ENCODE results near the gene ARL8A. TPM values are rescaled to one million over a fixed set of nuclear protein-coding genes. Genes with fewer than 3 reads are reported as not detected.

The ARL8A gene
- total RNA-seq, 1 donor from 2014 or later, result 56.6 TPM

DNA sequence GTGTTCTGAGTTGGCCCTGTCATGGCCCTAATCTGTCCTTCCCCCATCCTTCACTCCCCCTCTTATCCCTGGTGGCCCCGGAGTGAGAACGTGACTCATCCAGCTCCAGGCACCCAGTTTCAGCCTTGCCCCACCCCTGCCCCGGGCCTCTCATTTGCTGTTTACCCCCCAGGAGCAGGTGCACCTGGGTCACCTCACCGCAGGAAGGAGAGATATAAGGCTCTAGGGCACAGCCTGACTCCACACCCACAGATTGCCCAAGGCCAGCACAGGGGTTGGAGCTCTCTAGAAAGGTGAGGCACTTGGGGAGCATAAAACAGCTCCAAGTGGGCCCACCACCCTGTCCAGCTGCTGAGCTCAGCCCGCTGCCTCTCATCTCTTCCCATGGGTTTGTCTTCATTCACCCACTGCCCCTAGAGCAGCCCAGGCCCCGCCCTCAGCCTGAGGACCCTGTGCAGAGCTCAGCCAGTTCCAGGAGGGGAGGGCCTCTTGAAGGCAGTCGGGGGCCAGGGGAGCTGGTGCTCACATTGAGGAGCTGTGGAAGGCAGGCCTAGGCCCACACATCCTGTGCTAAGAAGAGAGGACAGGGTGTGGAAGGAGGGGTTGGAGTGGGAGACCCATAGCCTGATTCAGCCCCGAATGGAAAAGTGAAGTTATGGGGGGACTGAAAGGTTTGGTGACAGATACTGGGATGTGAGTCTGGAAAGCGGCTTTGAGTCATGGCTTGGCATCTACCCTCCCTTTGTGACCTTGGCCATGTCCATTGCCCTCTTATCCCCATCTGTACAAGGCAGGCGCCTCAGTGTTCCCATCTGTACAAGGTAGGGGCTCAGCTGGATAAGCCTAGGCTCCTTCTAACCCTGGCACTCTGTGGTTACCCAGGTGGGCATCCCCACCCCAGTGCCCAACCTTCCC is 37.9 kb downstream of the ARL8A start:
- H3K4me1 Mint-ChIP-seq (ENCODE audit: low read depth), result no peaks in the 10 kb centered on the region
- no peaks in the 10 kb centered on the region for H3K9me3 Mint-ChIP-seq
- H3K4me3 Mint-ChIP-seq, result no peak overlapping the region
- intact Hi-C loops (cut with micrococcal nuclease), result no loop called here
- DNase-seq (ENCODE audit: low spot score), result no peak
- H3K36me3 Mint-ChIP-seq (ENCODE audit: low read depth), result no peaks in the 10 kb centered on the region
- H3K27ac Mint-ChIP-seq, result no peak overlapping the region
- H3K27me3 Mint-ChIP-seq (ENCODE audit: insufficient read depth), result no peaks in the 10 kb centered on the region

DNA sequence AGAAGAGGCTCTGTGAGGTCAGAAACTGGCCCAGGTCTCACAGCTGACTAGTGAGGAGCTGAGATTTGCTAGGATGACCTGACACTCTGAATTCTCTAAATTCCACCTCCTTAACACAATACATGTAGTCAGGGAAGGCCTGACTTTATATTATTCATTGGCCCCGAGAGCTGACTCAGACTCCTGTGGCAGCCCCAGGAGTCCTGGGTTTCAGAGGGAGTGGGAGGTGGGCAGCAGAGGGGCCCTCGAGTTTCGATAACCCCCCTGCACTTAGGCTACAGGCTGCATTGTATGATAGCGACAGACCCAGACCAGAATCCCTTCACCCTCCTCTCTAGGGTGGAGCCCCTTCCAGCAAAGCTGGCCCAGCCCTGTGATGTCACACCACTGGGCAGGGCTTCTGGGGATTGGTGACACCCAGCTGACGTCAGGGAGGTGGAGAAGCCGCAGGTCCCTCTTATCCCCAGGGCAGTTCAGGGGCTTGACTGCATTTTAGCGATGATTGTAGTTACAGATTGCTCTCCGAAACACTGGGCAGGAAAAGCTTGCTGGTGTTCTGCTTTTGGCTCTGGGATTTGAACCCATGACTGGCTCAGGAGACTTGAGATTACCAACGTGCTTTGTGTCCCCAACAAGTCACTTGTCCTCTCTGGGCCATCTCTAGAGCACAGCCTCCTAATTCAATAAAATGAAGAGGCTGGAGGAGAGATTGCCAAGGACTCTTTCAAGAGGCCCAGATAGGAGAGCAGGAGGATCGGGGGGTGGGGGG is 38.8 kb downstream of the ARL8A start:
- Mint-ChIP-seq H3K36me3 (ENCODE audit: low read depth) (no peaks in the 10 kb centered on the region), H3K27ac (no peak overlapping the region), H3K27me3 (ENCODE audit: insufficient read depth) (no peaks in the 10 kb centered on the region), H3K4me1 (ENCODE audit: low read depth) (no peaks in the 10 kb centered on the region), H3K4me3 (no peak overlapping the region), H3K9me3 (no peaks in the 10 kb centered on the region)
- intact Hi-C loops (cut with micrococcal nuclease), result no loop called here
- no peak for DNase-seq (ENCODE audit: low spot score)

DNA sequence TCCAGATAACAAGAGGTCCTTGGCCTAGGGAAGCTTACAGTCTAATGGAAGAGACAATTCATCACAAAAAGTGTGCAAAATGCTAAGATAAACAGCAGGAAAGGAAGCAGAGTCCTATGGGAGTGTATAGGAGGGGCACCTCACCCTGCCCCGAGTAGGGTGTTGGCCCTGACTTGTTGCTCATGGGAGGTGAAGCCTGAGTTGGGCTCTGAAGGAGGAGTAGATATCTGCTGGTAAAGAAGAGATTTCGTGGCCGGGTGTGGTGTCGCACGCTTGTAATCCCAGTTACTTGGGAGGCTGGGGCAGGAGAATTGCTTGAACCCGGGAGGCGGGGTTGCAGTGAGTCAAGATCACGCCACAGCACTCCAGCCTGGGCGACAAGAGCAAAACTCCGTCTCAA is 40.5 kb downstream of the ARL8A start:
- Mint-ChIP-seq H3K4me1 (ENCODE audit: low read depth) (no peaks in the 10 kb centered on the region), H3K9me3 (no peaks in the 10 kb centered on the region), H3K27me3 (ENCODE audit: insufficient read depth) (no peaks in the 10 kb centered on the region), H3K4me3 (no peak overlapping the region), H3K36me3 (ENCODE audit: low read depth) (no peaks in the 10 kb centered on the region), H3K27ac (no peak overlapping the region)
- DNase-seq (ENCODE audit: low spot score), result no peak
- intact Hi-C loops (cut with micrococcal nuclease), result no loop called here

DNA sequence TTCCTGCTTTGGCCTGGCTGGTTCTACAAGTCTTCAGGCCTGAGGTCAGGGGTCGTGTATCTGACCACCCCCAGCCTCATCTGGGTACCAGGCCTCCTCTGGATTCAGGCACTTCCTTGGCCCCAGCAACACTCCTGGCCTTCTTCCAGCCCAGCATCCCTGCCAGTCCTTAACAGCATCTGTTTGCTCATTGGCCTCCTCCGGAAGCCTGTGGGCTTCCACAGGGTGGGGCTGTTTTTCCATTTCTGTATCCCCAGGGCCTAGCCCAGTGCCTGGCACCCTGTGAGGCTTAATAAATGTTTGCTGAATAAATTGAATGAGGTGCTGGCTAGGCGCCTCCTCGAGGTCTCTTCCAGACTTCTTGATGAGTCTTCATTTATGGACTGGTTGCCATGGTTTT is 43.4 kb downstream of the ARL8A start:
- Mint-ChIP-seq H3K4me1 (ENCODE audit: low read depth) (no peaks in the 10 kb centered on the region), H3K27me3 (ENCODE audit: insufficient read depth) (no peaks in the 10 kb centered on the region), H3K36me3 (ENCODE audit: low read depth) (no peaks in the 10 kb centered on the region), H3K4me3 (no peak overlapping the region), H3K27ac (no peak overlapping the region), H3K9me3 (no peaks in the 10 kb centered on the region)
- intact Hi-C loops (cut with micrococcal nuclease), result no loop called here
- no peak for DNase-seq (ENCODE audit: low spot score)

DNA sequence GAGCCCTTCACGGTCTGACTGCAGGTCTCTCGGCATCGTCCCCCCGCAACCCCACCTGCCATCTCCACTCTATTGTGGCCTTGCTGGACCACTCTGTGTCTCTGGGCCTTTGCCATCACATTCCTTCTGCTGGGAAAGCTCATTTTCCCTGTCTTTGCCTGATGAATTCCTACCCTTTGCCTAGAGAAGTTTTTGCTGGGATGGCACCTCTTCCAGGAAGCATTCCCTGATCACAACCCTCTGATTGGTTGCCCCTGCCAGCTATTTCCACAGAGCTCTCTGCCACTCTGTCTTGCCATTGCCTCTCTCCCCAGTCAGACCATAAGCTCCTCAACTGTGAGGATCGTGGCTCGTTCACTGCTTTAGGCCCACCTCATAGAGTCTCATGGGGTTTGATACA is 50.7 kb downstream of the ARL8A start:
- H3K27ac Mint-ChIP-seq, result no peak overlapping the region
- no peaks in the 10 kb centered on the region for H3K9me3 Mint-ChIP-seq
- no peaks in the 10 kb centered on the region for H3K4me1 Mint-ChIP-seq (ENCODE audit: low read depth)
- peaks cover 11% of the 10 kb centered on the region for H3K27me3 Mint-ChIP-seq (ENCODE audit: insufficient read depth)
- intact Hi-C loops (cut with micrococcal nuclease), result no loop called here
- no peak overlapping the region for H3K4me3 Mint-ChIP-seq
- no peaks in the 10 kb centered on the region for H3K36me3 Mint-ChIP-seq (ENCODE audit: low read depth)
- no peak for DNase-seq (ENCODE audit: low spot score)

DNA sequence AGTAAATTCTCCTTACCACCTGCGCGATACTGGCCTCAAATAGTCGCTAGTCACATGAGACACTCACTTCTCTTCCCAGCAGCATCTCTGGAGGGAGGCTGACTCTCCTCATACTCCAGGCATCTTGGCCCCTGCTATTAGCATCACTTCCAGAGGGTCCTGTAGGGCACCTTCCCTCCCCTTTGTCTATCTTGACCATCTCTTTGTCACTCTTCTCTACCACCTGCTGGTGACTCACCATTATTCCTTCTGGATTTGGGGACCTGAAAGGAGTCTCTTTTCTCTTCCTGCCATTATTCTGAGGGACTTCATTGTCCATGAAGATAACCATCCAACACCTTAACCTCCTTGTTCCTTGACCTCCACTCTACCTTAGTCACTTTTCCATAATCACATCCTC is 53.5 kb downstream of the ARL8A start:
- no peak overlapping the region for H3K27ac Mint-ChIP-seq
- no peak for DNase-seq (ENCODE audit: low spot score)
- no peak overlapping the region for H3K4me3 Mint-ChIP-seq
- no peaks in the 10 kb centered on the region for H3K4me1 Mint-ChIP-seq (ENCODE audit: low read depth)
- peaks cover 15% of the 10 kb centered on the region for H3K27me3 Mint-ChIP-seq (ENCODE audit: insufficient read depth)
- intact Hi-C loops (cut with micrococcal nuclease), result no loop called here
- H3K9me3 Mint-ChIP-seq, result no peaks in the 10 kb centered on the region
- no peaks in the 10 kb centered on the region for H3K36me3 Mint-ChIP-seq (ENCODE audit: low read depth)

DNA sequence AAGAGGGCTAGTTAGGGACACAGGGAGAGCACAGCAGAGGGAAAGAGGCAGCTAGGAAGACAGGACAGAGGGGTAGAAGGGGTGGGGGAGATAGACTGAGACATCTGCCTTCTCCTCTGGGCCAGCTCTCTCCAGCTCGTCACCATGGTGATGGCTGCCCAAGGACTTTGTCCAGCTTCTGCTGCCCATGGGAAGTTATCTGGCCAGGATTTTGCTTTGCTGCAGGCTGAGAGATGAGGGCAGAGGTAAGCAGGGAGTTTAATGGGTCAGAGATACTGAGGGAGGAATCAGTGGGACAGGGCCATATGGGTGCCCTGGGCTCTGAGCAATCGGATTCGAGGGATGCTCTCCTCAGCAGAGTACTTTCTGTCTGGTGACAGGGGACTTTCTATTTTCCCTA is 56.3 kb downstream of the ARL8A start:
- no peak overlapping the region for H3K4me3 Mint-ChIP-seq
- intact Hi-C loops (cut with micrococcal nuclease), result no loop called here
- H3K9me3 Mint-ChIP-seq, result no peaks in the 10 kb centered on the region
- H3K4me1 Mint-ChIP-seq (ENCODE audit: low read depth), result no peaks in the 10 kb centered on the region
- H3K27ac Mint-ChIP-seq, result no peak overlapping the region
- no peaks in the 10 kb centered on the region for H3K36me3 Mint-ChIP-seq (ENCODE audit: low read depth)
- peaks cover 15% of the 10 kb centered on the region for H3K27me3 Mint-ChIP-seq (ENCODE audit: insufficient read depth)
- no peak for DNase-seq (ENCODE audit: low spot score)

DNA sequence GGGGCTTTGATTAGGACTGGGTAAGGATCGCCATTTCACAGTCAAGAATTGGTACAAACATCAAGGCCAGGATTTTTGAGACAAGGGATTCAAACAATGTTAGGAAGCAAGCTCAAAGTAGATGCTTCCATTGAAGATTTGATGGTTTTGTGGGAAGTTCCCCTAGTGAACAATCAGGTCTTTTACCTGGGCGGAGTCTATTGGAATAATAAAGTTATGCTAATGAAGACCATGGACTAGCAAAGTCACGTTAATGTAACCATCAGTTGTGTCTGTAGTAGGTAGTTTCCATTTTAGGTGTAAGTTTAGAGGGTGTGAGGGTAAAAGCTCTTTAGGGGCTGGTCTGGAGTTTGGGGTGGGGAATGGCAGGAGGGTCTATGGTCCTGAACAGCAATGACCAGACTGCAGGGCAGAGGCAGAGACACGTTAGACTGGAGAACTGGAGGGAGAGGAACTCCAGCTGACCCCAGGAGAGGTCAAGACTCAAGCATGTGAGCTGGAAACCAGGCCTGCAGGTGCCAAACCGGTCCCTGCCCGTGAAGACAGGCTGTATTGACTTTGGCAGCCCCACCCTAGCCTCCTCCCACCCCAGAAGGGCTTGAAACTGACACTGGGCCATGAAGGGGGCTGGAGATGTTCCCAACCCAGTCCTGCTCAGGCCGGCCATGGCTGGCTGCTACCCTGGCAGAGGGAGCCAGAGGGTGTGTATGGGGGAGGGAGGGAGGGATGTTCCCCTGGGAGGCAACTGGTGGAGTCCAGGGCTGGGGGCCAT is 57.8 kb downstream of the ARL8A start:
- H3K36me3 Mint-ChIP-seq (ENCODE audit: low read depth), result no peaks in the 10 kb centered on the region
- no peak for DNase-seq (ENCODE audit: low spot score)
- H3K27me3 Mint-ChIP-seq (ENCODE audit: insufficient read depth), result peaks cover 10% of the 10 kb centered on the region
- H3K4me3 Mint-ChIP-seq, result no peak overlapping the region
- intact Hi-C loops (cut with micrococcal nuclease), result no loop called here
- H3K9me3 Mint-ChIP-seq, result no peaks in the 10 kb centered on the region
- no peaks in the 10 kb centered on the region for H3K4me1 Mint-ChIP-seq (ENCODE audit: low read depth)
- H3K27ac Mint-ChIP-seq, result no peak overlapping the region

DNA sequence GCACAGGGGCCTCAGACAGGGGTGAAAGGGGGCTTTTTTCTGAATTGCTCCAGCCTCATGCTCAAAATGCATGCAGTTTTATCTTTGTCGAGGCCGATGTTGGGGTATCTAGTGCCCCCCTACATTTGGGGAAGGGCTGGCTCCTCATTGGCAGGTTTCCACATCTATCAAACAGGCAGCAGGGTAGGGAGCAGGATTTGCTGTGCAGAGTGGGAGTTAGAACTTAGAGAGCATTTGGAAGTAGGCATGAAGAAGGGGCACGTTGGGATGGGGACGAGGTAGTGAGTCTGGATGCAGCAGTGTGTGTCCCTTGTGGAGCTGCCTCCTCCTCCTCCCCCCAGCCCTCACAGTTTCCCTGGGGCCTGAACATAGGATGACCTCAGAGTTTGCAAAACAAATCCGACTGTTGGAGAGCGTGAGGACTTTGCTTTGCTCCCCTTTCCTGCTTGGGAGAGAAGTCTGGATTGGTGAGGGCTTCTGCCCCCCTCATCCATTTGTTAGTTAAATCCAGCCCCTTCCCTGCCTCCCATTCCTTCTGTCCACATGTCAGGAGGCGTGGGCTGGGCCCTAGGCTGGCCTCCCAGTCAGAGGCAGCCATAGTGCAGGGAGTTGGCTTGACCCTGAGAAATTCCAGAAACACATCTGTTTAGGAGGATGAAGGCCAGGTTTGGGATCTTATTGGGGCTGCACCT is 58.7 kb downstream of the ARL8A start:
- Mint-ChIP-seq H3K4me1 (ENCODE audit: low read depth) (no peaks in the 10 kb centered on the region), H3K27ac (no peak overlapping the region), H3K27me3 (ENCODE audit: insufficient read depth) (peaks cover 6% of the 10 kb centered on the region), H3K9me3 (no peaks in the 10 kb centered on the region), H3K36me3 (ENCODE audit: low read depth) (no peaks in the 10 kb centered on the region), H3K4me3 (no peak overlapping the region)
- DNase-seq (ENCODE audit: low spot score), result no peak
- intact Hi-C loops (cut with micrococcal nuclease), result no loop called here

DNA sequence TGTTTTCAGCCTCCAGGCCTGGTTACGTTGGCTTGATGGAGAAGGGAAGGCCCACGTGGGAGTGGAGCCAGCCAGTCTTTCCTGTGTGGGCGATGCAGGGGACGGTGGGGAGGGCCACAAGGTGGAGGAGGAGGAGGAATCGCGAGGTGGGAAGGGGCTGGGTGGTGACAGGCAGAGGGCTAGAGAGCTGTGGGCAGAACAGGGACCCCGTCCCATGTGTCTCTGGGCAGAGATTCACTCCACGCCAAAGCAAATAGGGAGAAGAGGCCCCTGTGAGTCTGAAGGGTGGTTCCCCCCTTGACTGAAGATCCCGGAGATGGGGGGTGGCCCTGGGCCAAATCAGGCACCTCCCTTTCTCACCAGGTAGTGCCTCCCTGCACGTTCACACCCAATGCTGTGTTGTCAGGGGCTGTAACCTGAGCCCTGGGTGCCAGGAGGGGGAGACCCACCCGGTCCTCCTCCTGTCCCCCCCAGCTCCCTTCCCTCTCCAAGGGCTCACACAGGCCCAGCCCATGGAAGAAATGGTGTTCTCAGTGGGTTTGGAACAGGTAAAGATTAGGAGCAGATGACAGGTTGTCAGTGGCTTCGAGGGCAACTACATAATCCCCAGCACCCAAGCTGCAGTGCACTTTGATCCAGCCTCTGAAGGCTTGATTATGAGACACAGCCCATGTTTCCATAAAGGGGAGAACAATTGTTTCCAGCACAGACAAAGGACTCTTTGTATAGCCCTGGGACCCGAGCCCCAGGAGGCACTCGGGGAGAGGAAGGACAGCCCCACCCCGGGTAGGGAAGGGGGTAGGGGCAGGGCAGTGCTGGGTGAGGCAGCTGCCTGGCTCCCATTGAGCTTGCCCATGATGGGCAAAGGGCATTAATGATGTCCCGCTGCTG is 59.5 kb downstream of the ARL8A start:
- no peak for DNase-seq (ENCODE audit: low spot score)
- Mint-ChIP-seq H3K36me3 (ENCODE audit: low read depth) (no peaks in the 10 kb centered on the region), H3K27me3 (ENCODE audit: insufficient read depth) (peaks cover 6% of the 10 kb centered on the region), H3K4me3 (no peak overlapping the region), H3K9me3 (no peaks in the 10 kb centered on the region), H3K4me1 (ENCODE audit: low read depth) (no peaks in the 10 kb centered on the region), H3K27ac (no peak overlapping the region)
- intact Hi-C loops (cut with micrococcal nuclease), result no loop called here
